Lower lobe of right lung (tissue), 2 donors: ENCODE results near the gene GJA8. TPM values are rescaled to one million over a fixed set of nuclear protein-coding genes. Genes with fewer than 3 reads are reported as not detected.
A peak's percentile ranks its signal among the peaks of the same experiment; 100 is the strongest.
"Not testable (repeated sequence)": the region's sequence is repeated elsewhere in the genome, so short reads cannot be mapped to it uniquely, and the experiment has no call there.

Source experiments
- ATAC-seq, 2 donors: fragments of 200-7000 bp; cut with Tn5 transposase; one replicate each; pipeline ENCODE4 v1.9.1; 2020 to 2022; ENCODE audit warnings: mild to moderate bottlenecking in 2 of 2, moderate library complexity in 2 of 2
- DNase-seq: peaks from one replicate; pipeline ENCODE4 v3.0.0-alpha.2; 2020
- H3K27ac ChIP-seq: fragments of 200-600 bp; one replicate; pipeline ENCODE4 v1.8.0; 2022
- H3K27me3 ChIP-seq: fragments of 200-600 bp; one replicate; pipeline ENCODE4 v1.8.0; 2022; ENCODE audit warnings: low read depth
- H3K36me3 ChIP-seq: fragments of 200-600 bp; one replicate; pipeline ENCODE4 v1.8.0; 2022; ENCODE audit warnings: mild to moderate bottlenecking
- H3K4me1 ChIP-seq: fragments of 200-600 bp; one replicate; pipeline ENCODE4 v1.8.0; 2022
- H3K4me3 ChIP-seq: fragments of 200-600 bp; one replicate; pipeline ENCODE4 v1.8.0; 2022; ENCODE audit warnings: mild to moderate bottlenecking
- H3K9me3 ChIP-seq: fragments of 200-600 bp; one replicate; pipeline ENCODE4 v1.8.0; 2022
- intact Hi-C: fragments of 100-400 bp; cut with DNase I; formaldehyde crosslinking; loops from one replicate; pipeline ENCODE4 v1.11.0; 2022
- long read RNA-seq: library from polyadenylated mRNA; unstranded; transcript quantifications from one replicate; pipeline ENCODE4 v2.0.0, GENCODE V29; 2021
- total RNA-seq: library from RNA; stranded (reverse); fragmentation: NEBNext Ultra II Directional; extraction: Animal tissue kit (Norgen Biotek cat#: 25700); gene quantifications from one replicate; pipeline ENCODE4 v1.2.1, GENCODE V29; 2021
- TF ChIP-seq, protein P1 (sequence below): fragments of 200-600 bp; IDR thresholded peaks from one replicate; pipeline ENCODE4 v1.8.0; 2022; ENCODE audit warnings: antibody characterized with exemption, mild to moderate bottlenecking
- donor health status: DM: no; HTN: yes; CAD: no; lungs with severe emphysema.

GJA8 gene
- total RNA-seq, result not detected
- long read RNA-seq, result 0 reads

DNA sequence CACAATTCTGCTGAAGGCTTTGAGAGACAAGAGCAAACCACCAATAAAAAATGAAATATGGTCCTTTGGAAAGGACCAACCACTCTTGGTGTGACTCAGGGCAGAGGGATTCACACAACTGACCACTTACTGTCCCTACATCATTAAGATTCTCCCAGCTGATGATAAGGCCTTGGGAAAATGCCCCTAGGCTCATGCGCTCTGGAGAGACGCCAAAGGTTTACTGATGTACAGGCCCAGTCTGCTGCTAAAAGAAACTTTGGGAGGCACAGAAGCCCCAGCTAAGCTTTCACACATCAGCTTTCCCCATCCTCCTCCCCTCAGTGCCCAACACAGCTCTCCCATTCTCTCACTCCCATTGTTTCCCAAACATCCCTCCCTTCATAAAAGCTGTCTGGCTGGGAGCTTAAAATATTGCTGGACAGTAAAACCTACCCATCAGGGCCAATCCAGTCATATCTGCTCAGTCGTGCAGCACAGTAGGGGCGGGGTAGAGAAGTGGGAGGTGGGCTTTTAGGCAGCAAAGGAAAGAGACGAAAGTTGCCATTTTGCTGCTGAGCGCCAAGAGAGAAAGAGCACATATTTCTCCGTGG is at the start of gene GJA8:
GJA8 (plus strand) TSS at position 543 of the 593 bp plus-strand sequence. CDS start 5,161 bp downstream, outside the sequence.
- Histone ChIP-seq H3K36me3 (no peaks in the 10 kb centered on the region), H3K4me3 (no peak within 1 kb of the TSS), H3K27me3 (no peaks in the 10 kb centered on the region), H3K4me1 (no peaks in the 10 kb centered on the region), H3K9me3 (no peaks in the 10 kb centered on the region), H3K27ac (no peak within 1 kb of the TSS)
- intact Hi-C loops, result no loop called here
- no peak for DNase-seq
- ATAC-seq, result no peak
- TF ChIP-seq, protein P1, sequence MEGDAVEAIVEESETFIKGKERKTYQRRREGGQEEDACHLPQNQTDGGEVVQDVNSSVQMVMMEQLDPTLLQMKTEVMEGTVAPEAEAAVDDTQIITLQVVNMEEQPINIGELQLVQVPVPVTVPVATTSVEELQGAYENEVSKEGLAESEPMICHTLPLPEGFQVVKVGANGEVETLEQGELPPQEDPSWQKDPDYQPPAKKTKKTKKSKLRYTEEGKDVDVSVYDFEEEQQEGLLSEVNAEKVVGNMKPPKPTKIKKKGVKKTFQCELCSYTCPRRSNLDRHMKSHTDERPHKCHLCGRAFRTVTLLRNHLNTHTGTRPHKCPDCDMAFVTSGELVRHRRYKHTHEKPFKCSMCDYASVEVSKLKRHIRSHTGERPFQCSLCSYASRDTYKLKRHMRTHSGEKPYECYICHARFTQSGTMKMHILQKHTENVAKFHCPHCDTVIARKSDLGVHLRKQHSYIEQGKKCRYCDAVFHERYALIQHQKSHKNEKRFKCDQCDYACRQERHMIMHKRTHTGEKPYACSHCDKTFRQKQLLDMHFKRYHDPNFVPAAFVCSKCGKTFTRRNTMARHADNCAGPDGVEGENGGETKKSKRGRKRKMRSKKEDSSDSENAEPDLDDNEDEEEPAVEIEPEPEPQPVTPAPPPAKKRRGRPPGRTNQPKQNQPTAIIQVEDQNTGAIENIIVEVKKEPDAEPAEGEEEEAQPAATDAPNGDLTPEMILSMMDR, result no peak

DNA sequence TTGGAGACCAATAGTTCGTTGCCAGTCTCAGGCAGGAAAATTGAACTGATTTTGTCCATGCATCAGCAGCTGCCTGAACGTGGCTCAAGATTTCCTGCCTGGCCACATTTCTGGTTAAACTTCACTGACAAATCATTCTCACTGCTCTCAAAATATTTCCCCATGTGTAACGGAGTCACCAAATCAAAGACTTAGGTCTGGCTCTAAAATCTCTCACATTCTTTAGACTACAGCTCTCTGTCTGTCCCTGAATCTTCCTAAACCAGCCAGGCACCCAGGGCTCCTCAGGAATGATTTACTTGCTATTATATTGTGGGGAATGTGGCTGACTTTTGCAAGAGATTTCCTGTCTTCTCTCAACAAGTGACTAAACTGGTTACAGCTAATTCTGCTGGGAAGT is 49.2 kb upstream of the GJA8 start:
- Histone ChIP-seq H3K27me3 (no peaks in the 10 kb centered on the region), H3K27ac (peak overlapping the region; percentile 12), H3K4me1 (peaks cover 4% of the 10 kb centered on the region), H3K9me3 (no peaks in the 10 kb centered on the region), H3K4me3 (no peak overlapping the region), H3K36me3 (no peaks in the 10 kb centered on the region)
- DNase-seq (no peak), ATAC-seq (no peak)
- intact Hi-C loops, result no loop called here
- TF ChIP-seq, protein P1, result no peak

DNA sequence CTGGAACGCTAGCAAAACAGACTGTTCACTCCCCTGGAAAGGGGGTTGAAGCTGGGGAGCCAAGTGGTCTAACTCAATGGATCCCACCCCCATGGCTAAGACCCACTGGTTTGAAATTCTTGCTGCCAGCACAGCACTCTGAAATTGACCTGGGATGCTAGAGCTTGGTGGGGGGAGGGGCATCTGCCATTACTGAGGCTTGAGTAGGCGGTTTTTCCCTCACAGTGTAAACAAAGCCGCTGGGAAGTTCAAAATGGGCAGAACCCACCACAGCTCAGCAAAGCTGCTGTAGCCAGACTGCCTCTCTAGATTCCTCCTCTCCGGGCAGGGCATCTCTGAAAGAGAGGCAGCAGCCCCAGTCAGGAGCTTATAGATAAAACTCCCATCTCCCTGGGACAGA is 47.6 kb upstream of the GJA8 start:
- ATAC-seq, H3K27ac ChIP-seq, H3K9me3 ChIP-seq, H3K4me1 ChIP-seq, H3K4me3 ChIP-seq, DNase-seq, intact Hi-C loops, H3K27me3 ChIP-seq, H3K36me3 ChIP-seq: not testable (repeated sequence)

DNA sequence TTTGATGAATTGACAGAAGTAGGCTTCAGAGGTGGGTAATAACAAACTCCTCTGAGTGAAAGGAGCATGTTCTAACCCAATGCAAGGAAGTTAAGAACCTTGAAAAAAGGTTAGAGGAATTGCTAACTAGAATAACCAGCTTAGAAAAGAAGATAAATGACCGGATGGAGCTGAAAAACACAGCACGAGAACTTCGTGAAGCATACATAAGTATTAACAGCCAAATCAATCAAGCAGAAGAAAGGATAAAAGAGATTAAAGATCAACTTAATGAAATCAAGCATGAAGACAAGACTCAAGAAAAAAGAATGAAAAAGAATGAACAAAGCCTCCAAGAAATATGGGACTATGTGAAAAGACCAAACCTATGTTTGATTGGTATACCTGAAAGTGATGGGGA is 46.6 kb upstream of the GJA8 start:
- H3K27ac ChIP-seq, H3K4me1 ChIP-seq, H3K36me3 ChIP-seq, intact Hi-C loops, DNase-seq, H3K27me3 ChIP-seq, H3K4me3 ChIP-seq, ATAC-seq, H3K9me3 ChIP-seq: not testable (repeated sequence)

DNA sequence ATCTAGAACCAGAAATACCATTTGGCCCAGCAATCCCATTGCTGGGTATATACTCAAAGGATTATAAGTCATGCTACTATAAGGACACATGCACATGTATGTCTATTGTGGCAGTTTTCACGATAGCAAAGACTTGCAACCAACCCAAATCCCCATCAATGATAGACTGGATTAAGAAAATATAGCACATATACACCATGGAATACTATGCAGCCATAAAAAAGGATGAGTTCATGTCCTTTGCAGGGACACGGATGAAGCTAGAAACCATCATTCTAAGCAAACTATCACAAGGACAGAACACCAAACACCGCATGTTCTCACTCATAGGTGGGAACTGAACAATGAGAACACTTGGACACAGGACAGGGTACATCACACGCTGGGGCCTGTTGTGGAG is 35.4 kb upstream of the GJA8 start:
- ATAC-seq, DNase-seq, H3K27me3 ChIP-seq, H3K4me1 ChIP-seq, H3K27ac ChIP-seq, H3K9me3 ChIP-seq, intact Hi-C loops, H3K4me3 ChIP-seq, H3K36me3 ChIP-seq: not testable (repeated sequence)

DNA sequence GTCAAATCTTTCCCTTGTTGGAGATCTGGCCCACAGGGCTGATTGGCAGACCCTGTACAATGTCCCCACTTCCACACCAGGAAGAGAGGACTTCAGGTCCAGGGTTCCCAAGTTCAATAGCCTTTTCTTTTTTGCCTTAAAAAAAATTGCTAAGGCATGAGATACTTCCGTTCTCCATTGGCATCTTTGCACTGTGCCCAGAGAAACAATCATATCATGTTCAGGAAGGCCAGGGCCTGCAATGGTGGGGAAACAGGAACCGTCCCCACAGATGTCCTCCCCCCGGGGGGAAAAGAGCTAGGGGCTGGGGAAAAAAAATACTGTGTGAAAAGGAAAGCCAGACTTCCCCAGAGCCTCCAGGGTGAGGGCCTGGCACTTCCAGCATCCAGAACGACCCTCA is 24.6 kb upstream of the GJA8 start:
- ATAC-seq (peak in 1 of 2 donors; percentile 14), DNase-seq (no peak)
- intact Hi-C loops, result no loop called here
- H3K27me3 ChIP-seq, result no peaks in the 10 kb centered on the region
- no peaks in the 10 kb centered on the region for H3K4me1 ChIP-seq
- no peaks in the 10 kb centered on the region for H3K9me3 ChIP-seq
- H3K36me3 ChIP-seq, result no peaks in the 10 kb centered on the region
- H3K4me3 ChIP-seq, result no peak overlapping the region
- TF ChIP-seq, protein P1, result no peak
- no peak overlapping the region for H3K27ac ChIP-seq

DNA sequence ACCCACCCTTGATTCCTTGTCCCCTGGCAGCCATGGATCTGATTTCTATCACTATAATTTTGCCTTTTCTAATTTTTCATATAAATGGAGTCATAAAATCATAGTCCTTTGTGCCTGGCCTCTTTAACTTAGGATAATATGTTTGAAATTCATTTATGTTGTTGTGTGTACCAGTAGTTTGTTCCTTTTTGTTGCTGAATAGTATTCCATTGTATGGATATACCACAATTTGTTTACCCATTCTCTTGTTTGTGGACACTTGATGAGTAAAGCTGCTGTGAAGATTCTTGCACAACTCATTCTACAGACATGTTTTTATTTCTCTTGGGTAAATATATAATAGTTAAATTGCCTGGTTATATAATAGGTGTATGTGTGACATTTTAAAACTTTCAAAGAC is 22.7 kb upstream of the GJA8 start:
- no peaks in the 10 kb centered on the region for H3K36me3 ChIP-seq
- ATAC-seq (no peak), DNase-seq (no peak)
- intact Hi-C loops, result no loop called here
- TF ChIP-seq, protein P1, result no peak
- no peaks in the 10 kb centered on the region for H3K27me3 ChIP-seq
- H3K4me1 ChIP-seq, result no peaks in the 10 kb centered on the region
- H3K4me3 ChIP-seq, result no peak overlapping the region
- H3K27ac ChIP-seq, result no peak overlapping the region
- no peaks in the 10 kb centered on the region for H3K9me3 ChIP-seq
